Left colon (tissue), 2 donors: ENCODE data around the gene TMEM8B. TPM values are rescaled to one million over a fixed set of nuclear protein-coding genes. Genes with fewer than 3 reads are reported as not detected.
A peak's percentile ranks its signal among the peaks of the same experiment; 100 is the strongest.
"Not testable (repeated sequence)": the region's sequence is repeated elsewhere in the genome, so short reads cannot be mapped to it uniquely, and the experiment has no call there.

Experiments
- ATAC-seq: fragments of 200-7000 bp; cut with Tn5 transposase; one replicate; pipeline ENCODE4 v1.9.1; 2020; ENCODE audit warnings: mild to moderate bottlenecking, moderate library complexity
- DNase-seq, 2 donors: peaks; one replicate each; pipeline ENCODE4 v3.0.0-alpha.2; 2020
- intact Hi-C, 2 donors: fragments of 100-400 bp; cut with DNase I in 1 of 2; cut with micrococcal nuclease in 1 of 2; formaldehyde crosslinking; loops; one replicate each; pipeline versions ENCODE4 v1.11.2 to v1.14.0; 2022; cut with DNase I, micrococcal nuclease
- total RNA-seq, 2 donors: library from RNA; stranded (reverse); fragmentation: NEBNext Ultra II Directional; extraction: Animal tissue kit (Norgen Biotek cat#: 25700); gene quantifications; one replicate each; pipeline ENCODE4 v1.2.1, GENCODE V29; 2021
- donor health status: DM: no; HTN: no; CAD: no.
- donor health status: DM: yes; HTN: yes; CAD: no.

The TMEM8B gene
- total RNA-seq, 2 donors from 2014 or later, result 15.4 to 16.4 TPM

- intact Hi-C loops, ATAC-seq: not testable (repeated sequence)
These were observed 55.9 kb downstream of the TMEM8B start for GRCh38 chr9:35884908-35885307.

GRCh38 chr9:35891646-35892045, 62.6 kb downstream of the TMEM8B start:
- DNase-seq (no peak), ATAC-seq (no peak)
- intact Hi-C loops, result no loop called here

More at GRCh38 chr9:35884908-35885307, 55.9 kb downstream of the TMEM8B start:
- not testable (repeated sequence) for DNase-seq

GRCh38 chr9:35892051-35892450, 63.0 kb downstream of the TMEM8B start:
- ATAC-seq, result no peak
- intact Hi-C loops, result no loop called here
- DNase-seq, result no peak

- no peak for ATAC-seq
- intact Hi-C loops, result no loop called here
- DNase-seq, result no peak
These were observed 67.5 kb downstream of the TMEM8B start for GRCh38 chr9:35896570-35896969.

- ATAC-seq, DNase-seq, intact Hi-C loops: not testable (repeated sequence)
These were observed 68.5 kb downstream of the TMEM8B start for GRCh38 chr9:35897376-35898099.

GRCh38 chr9:35898337-35898736, 69.3 kb downstream of the TMEM8B start:
- ATAC-seq (no peak), DNase-seq (no peak)
- intact Hi-C loops, result no loop called here

GRCh38 chr9:35899021-35899420, 70.0 kb downstream of the TMEM8B start:
- intact Hi-C loops, result no loop called here
- no peak for ATAC-seq

GRCh38 chr9:35903049-35903448, 74.0 kb downstream of the TMEM8B start:
- DNase-seq, result no peak
- intact Hi-C loops, result loop anchor here in 1 of 2 donors (5.0 kb wide), 1 partner anchor 44 kb away; no protein-coding TSS in a partner anchor
- ATAC-seq, result peak; percentile 12

More at GRCh38 chr9:35899021-35899420, 70.0 kb downstream of the TMEM8B start:
- no peak for DNase-seq

- ATAC-seq, result no peak
- DNase-seq, result no peak
- intact Hi-C loops, result loop anchor here in 1 of 2 donors (5.0 kb wide), 1 partner anchor 43 kb away; no protein-coding TSS in a partner anchor
These were observed 75.3 kb downstream of the TMEM8B start for GRCh38 chr9:35904338-35904737.

- peak; percentile 66 to 74 for DNase-seq
- peak; percentile 64 for ATAC-seq
- intact Hi-C loops, result no loop called here
These were observed 76.2 kb downstream of the TMEM8B start for GRCh38 chr9:35905051-35905781.

- ATAC-seq, result peak; percentile 76
- intact Hi-C loops, result no loop called here
- DNase-seq, result peak; percentile 95 to 98
These were observed 77.1 kb downstream of the TMEM8B start, which contains the start of gene HRCT1 for GRCh38 chr9:35905912-35906679. Gene HRCT1 (plus strand): TSS chr9:35906202. CDS start chr9:35906288, 86 bp downstream.

GRCh38 chr9:35906923-35907699, 78.1 kb downstream of the TMEM8B start:
- DNase-seq, result peak in 1 of 2 donors; percentile 76
- ATAC-seq, result peak; percentile 18
- intact Hi-C loops, result no loop called here

GRCh38 chr9:35907711-35908503, 78.9 kb downstream of the TMEM8B start:
- intact Hi-C loops, result no loop called here
- DNase-seq, result peak; percentile 78 to 80
- ATAC-seq, result peak; percentile 31

GRCh38 chr9:35908504-35909125, 79.6 kb downstream of the TMEM8B start:
- ATAC-seq (no peak), DNase-seq (no peak)
- intact Hi-C loops, result no loop called here

GRCh38 chr9:35909274-35909673, 80.2 kb downstream of the TMEM8B start, which contains the start of gene SPAAR:
Gene SPAAR (plus strand): TSS chr9:35909490. CDS start chr9:35910464, 974 bp downstream.
- ATAC-seq (no peak), DNase-seq (no peak)
- intact Hi-C loops, result no loop called here

- ATAC-seq (no peak), DNase-seq (no peak)
- intact Hi-C loops, result no loop called here
These were observed 80.9 kb downstream of the TMEM8B start for GRCh38 chr9:35909687-35910612.
